ENCODE data around the gene ADAMTS8.
A peak's percentile ranks its signal among the peaks of the same experiment; 100 is the strongest.

Gene ADAMTS8, protein sequence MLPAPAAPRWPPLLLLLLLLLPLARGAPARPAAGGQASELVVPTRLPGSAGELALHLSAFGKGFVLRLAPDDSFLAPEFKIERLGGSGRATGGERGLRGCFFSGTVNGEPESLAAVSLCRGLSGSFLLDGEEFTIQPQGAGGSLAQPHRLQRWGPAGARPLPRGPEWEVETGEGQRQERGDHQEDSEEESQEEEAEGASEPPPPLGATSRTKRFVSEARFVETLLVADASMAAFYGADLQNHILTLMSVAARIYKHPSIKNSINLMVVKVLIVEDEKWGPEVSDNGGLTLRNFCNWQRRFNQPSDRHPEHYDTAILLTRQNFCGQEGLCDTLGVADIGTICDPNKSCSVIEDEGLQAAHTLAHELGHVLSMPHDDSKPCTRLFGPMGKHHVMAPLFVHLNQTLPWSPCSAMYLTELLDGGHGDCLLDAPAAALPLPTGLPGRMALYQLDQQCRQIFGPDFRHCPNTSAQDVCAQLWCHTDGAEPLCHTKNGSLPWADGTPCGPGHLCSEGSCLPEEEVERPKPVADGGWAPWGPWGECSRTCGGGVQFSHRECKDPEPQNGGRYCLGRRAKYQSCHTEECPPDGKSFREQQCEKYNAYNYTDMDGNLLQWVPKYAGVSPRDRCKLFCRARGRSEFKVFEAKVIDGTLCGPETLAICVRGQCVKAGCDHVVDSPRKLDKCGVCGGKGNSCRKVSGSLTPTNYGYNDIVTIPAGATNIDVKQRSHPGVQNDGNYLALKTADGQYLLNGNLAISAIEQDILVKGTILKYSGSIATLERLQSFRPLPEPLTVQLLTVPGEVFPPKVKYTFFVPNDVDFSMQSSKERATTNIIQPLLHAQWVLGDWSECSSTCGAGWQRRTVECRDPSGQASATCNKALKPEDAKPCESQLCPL

DNA sequence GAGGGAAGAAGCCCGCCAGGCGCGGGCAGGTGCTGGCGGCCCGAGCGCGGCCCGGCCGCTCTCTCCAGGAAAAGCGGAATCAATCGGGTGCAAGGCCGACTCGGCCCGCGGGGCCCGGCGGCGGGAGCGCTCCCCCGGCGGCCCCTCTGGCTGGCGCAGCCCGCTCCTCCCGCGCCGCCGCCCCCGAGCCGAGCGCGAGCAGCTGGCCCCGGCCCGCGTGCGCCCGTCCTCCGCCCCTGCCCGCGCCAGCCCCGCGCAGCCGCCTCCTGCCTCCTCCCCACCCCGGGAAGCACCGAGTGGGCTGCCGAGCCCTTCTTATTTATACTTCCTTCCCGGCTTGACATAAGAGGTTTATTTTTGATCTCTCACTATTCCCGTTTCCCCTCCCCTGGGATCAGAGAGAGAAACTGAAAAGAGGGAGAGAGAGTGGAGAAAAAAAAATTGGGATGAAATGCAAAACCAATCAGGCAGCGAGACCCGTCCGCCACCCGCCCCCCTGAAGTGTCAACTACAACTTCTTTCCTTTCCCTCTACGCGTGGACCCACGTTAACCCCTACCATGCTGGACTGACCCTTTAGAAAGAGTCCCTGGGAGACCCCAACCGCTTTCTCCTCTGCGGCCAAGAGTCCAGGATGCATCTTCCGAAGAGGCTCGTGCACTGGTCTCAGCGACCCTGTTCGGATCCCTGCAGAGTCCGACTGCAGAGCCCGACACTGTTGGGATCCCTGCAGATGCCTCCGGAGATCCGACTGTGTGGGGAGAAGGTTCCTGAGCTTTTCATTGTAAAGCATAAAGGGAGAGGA lies at the start of gene ADAMTS8:
Gene ADAMTS8, minus strand, starts transcription at position 294 of the 804 bp plus-strand sequence. CDS start 323 bp downstream, outside the sequence.
- DNase-seq, result no peak

DNA sequence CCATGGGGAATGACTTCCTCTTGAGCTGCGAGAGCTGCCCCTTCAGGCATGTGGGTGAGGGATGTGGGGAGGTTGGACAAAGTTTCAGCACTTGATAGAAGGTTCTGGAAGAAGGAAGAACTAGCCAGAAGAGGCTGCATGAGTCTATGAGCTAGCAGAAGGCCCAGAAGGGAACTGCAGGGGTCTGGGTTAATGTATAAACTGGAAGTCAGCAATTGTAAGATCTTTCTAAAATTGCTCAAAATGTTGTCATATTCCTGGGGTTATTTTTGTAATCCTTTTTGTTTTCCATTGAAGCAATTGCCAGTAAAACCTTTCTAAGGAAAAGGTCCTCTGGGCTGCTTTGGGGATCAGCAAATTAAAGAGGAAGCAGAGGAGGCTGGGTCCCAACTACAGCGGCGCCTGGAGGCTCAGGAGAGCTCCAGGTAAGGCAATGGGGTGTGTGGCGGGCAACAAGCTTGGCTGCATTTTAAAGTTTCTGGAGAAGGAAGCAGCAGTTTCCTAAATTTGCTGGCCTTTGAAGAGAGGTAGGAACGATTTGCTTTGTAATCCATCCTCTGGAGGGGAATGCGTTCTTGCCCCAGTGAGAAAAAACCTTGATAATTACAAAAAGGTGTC lies 49.3 kb upstream of the ADAMTS8 start:
- DNase-seq, result no peak

DNA sequence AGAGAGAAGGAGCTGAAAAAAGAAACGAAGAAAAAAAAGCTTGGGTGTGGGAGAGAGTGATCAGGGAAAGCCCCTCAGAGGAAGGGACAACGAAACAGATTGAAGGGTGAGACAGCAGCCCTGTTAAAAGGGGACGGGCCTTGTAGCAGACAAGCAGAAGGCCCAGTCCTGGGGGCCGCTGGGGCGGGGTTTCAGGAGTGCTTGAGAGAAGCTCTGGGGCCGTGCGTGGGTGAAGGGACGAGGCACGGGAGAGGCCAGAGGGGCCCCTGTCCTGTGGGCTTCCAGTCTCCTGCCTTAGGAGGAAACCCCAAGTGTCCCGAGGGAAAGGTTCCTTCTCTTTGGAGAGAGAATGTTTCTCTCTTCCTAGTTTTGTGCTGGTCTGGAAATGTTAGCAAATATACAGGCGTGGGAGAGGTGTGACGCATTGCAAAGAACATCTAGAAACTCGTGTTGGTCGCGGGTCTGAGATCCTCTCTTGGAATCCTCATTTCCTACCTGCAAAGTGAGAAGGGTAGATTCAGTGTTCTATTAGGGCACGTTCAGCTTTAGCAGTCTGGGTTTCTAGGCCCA lies 48.6 kb upstream of the ADAMTS8 start:
- no peak for DNase-seq

GRCh38 chr11:130476200-130476921 lies 48.0 kb upstream of the ADAMTS8 start:
- no peak for DNase-seq

DNA sequence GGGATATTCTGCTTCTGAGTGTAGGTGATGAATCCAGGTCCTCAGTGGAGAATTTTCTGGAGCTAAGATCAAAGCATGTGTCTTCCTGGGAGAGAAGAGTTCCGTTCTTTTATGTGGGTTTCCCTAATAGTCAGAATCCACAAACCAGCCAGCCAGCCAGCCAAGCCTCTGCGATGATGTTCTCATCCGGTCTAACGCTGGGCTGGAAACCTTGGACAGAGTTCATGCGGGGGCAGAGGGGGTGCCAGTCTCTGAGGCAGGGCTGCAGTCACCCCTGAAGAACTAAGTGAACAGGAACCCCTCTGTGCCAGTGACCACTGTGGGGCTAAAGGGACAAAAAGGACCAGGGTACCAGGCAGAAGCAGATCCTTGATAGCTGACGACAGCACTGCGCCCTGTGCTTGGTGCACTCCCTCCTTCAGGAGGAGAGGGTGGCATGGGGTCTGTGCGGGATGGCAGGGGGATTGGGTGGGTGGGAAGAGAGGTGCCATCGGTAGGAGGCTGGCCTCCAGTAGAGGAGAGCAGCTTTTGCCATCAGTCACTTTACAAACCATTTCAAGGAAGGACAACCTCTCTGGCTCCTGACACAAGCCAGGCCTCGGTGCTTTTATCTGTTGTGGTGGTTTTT lies 47.1 kb upstream of the ADAMTS8 start:
- no peak for DNase-seq

GRCh38 chr11:130474637-130475400 lies 46.4 kb upstream of the ADAMTS8 start:
- DNase-seq, result peak; percentile 17

DNA sequence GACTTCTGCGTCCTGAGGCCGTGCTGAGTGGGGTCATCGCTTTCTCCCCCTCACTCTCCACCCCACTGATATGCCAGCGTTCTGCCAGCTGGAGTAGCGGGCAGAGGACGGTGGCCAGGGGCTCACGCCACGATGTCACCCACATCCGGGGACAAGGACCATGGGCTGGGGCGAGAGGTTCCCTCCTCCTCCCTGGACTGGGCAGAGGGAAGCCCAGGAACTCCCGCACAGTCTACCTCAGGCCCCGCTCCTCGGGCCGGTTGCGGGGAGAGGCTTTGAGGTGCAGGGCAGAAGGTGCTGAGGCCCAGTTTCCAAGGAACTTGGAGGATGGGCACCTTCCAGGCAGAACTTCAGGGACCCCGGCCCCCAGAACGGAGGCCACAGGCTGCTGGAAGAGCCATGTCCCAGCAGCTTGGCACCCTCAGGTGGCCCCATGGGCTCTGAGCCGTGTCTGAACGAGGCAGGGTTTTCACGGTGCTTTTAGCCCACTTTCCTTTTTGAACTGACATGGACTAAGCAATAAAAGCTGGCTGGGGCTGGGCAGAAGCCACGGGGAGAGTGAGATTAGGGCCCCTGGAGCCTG lies 45.5 kb upstream of the ADAMTS8 start:
- peak; percentile 10 for DNase-seq

- DNase-seq, result peak; percentile 17
Observed at GRCh38 chr11:130473056-130473794, 44.8 kb upstream of the ADAMTS8 start.

DNA sequence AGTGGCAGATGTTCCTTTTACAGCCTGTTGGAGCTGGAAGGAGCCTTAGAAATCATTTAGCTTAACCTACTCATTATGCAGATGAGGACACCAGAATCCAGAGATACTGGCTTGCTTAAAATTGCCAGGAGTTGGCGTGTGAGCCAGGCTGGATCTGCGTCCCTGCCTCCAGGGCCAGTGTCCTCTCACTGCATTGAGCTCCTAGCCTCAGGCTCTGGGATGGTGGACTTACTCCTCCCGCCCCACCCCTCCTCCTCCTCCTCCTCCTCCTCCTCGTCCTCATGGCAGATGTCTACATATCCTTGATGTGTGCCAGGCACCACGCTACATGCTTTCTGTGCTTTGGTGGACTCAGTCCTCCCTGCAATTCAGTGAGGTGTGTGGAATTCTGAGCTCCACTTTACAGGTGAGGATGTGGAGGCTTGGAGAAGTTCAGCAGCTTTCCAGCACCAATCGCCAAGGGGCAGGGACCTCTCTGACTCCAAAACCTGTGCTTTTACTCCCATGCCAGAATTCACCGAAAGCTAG lies 44.1 kb upstream of the ADAMTS8 start:
- DNase-seq, result peak; percentile 19

- DNase-seq, result peak; percentile 24
Observed at GRCh38 chr11:130471731-130472433, 43.5 kb upstream of the ADAMTS8 start.

DNA sequence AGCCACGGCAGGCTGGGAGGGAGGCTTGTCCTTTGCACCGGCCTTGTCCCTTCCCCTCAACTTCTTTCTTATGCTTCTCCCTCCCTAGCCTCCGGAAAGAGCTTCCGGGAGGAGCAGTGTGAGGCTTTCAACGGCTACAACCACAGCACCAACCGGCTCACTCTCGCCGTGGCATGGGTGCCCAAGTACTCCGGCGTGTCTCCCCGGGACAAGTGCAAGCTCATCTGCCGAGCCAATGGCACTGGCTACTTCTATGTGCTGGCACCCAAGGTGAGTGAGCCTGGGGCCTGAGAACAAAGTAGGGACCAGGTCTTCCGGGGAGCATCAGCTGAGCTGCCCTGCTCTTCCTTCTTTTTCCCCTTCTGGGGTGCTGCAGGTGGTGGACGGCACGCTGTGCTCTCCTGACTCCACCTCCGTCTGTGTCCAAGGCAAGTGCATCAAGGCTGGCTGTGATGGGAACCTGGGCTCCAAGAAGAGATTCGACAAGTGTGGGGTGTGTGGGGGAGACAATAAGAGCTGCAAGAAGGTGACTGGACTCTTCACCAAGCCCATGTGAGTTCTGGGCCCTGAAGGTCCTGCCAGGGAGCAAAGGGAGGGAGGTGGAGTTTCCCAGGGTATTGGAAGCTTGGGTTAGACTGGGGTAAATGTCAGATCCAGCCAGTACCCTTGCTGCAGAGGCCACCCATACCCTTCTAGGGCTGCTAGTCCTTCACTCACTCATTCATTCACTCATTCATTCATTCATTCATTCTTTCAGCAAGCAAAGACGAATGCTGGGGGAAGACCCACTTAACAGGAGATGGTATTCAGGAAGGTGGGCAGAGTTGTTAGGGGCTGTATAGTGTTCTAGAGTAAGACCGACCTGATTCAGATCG lies 42.7 kb upstream of the ADAMTS8 start:
- DNase-seq, result peak; percentile 14

GRCh38 chr11:130469181-130469580 lies 40.8 kb upstream of the ADAMTS8 start:
- DNase-seq, result no peak

DNA sequence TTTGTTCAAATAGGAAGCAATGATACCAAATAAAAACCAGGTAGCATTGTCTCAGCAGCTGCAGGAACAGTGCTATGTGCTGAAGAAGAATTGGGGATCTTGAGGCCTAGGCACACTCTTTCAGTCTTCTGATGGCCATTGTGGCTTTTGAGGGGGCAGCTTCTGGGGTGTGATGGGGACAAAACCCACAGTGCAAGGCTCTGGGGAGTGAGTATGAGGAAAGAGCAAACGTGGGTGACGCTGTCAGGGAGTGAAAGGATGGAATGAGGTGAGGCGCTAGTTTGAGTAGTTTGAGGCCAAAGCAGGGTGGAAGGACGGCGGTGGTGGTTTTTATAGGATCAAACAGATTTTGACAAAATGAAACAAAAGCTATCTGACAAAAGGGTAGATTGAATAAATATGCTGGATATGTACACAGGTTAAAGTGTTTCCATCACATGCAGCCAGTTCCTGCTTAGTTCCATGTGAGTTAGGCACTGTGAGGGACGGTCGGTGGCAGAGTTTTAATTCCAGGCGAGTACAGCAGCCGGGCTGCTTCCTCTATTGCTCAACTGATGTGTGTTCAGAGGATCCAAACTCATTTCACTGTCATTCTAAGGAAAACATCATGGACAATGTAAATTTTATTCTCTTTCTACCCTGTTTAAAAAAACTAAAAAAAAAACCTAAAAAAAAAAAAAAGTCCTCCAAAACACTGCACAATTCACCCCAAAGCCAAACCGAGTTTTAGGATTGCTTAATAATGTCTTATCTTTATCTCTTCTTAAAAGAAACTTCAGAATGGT lies 38.9 kb upstream of the ADAMTS8 start:
- no peak for DNase-seq

DNA sequence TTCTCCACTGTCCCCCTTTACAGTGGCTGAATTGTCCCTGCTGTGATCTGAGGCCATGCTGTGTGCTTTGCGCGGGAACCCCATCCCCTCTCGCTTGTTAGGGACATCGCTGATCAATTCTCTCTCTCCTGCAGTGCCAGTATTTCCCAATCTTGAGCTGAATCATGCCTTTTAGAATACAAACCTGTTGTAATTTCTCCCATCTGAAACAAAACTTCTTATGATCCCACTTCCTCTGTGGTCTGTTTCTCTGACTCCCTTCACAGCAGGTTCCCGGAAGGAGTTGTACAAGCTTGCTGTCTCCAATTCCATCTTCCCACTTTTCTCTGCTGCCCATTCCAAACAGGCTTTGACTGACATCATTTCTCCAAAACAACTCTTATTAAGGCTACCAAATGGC lies 36.9 kb upstream of the ADAMTS8 start:
- DNase-seq, result no peak

- no peak for DNase-seq
Observed at GRCh38 chr11:130464291-130464812, 35.9 kb upstream of the ADAMTS8 start.

GRCh38 chr11:130462931-130463330 lies 34.5 kb upstream of the ADAMTS8 start:
- no peak for DNase-seq

All from 8988T (cell line).